Left lobe of liver (tissue), 2 donors: ENCODE data around the gene ITPR1. TPM values are rescaled to one million over a fixed set of nuclear protein-coding genes. Genes with fewer than 3 reads are reported as not detected.

Experiments used
- ATAC-seq: fragments of 200-7000 bp; cut with Tn5 transposase; one replicate; pipeline ENCODE4 v1.9.1; 2020; ENCODE audit warnings: mild to moderate bottlenecking, moderate library complexity
- DNase-seq: peaks from one replicate; pipeline ENCODE4 v3.0.0-alpha.2; 2020; ENCODE audit warnings: low spot score
- total RNA-seq: library from RNA; stranded (reverse); gene quantifications from one replicate; pipeline ENCODE4 v1.2.1, GENCODE V29; 2021
- donor health status: DM: no; HTN: no; CAD: no; lungs with moderate emphysema.
- donor health status: DM: no; HTN: yes; CAD: no.

ITPR1 gene
- total RNA-seq, 1 donor from 2014 or later, result 8.7 TPM

- ATAC-seq (no peak), DNase-seq (no peak)
Observed at GRCh38 chr3:4835616-4836043, 342.5 kb downstream of the ITPR1 start.

DNA sequence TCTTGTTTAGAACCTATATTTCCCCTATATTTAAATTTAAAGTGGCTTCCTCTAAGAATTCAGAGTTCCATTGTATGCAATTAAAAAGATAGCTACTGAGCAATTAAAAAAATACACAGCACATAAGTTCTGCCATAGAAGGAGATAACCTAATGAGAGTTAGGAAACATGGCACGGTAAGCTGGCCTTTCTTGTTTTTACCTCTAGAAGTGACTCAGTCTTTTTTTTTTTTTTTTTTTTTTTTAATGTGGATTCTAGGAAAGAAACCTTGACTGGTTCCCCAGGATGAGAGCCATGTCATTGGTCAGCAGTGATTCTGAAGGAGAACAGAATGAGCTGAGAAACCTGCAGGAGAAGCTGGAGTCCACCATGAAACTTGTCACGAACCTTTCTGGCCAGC, 343.4 kb downstream of the ITPR1 start:
- DNase-seq, result no peak
- ATAC-seq, result no peak

GRCh38 chr3:4837374-4837930, 344.3 kb downstream of the ITPR1 start:
- no peak for DNase-seq
- no peak for ATAC-seq

DNA sequence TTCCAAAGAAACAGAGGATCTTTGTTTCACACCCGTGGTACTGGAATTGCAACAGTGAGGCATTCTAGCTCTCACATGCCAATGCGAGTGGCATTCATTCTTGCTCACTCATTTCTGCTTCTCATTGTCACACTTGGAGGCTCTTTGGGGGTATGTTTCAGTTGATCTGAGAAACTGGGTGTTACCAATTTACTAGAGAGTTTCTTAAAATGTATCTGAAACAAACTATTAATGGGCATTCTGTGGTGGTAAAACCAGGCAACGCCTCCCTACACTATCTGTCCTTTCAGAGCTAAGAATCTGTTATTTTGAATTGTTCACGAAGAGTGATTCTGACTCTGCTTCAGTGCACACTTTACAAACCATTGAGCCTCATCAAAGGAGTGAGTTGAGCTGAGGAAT, 345.5 kb downstream of the ITPR1 start:
- no peak for ATAC-seq
- DNase-seq, result no peak

DNA sequence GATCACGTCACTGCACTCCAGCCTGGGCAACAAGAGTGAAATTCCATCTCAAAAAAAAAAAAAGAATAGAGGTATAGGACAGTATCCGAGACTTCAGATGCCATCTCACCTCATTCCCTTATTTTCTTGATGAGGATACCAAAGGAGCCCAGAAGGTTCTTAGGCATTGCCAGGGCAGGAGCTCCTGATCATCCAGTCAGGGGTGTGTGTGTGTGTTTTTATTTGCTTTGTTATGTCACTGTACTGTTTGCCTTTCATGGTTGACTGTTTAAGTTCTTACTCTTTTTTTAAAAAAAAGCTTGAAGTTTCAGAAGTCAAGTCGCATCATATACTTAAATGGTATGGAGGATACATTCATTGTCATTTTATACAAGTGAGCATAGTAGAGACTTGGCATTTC, 346.1 kb downstream of the ITPR1 start:
- no peak for ATAC-seq
- DNase-seq, result no peak

DNA sequence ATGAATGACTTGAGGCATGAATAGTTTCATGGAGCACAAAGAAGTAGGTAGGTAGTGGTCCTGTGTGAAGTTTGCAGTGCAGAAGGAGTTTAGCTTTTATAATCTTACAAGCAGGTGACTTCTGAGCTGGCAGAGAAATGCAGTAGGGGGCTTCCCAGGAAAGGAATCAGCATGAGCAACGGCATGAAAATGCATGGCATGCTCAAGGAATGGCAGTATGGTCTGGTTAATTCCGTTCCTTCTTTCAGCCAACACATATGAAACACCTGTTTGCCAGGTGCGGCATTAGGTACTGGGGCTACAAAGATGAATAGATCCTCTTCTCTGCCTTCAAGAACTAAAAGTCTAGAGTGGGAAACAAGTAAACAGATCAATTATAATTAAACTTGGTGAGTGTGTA, 348.1 kb downstream of the ITPR1 start:
- ATAC-seq (no peak), DNase-seq (no peak)

DNA sequence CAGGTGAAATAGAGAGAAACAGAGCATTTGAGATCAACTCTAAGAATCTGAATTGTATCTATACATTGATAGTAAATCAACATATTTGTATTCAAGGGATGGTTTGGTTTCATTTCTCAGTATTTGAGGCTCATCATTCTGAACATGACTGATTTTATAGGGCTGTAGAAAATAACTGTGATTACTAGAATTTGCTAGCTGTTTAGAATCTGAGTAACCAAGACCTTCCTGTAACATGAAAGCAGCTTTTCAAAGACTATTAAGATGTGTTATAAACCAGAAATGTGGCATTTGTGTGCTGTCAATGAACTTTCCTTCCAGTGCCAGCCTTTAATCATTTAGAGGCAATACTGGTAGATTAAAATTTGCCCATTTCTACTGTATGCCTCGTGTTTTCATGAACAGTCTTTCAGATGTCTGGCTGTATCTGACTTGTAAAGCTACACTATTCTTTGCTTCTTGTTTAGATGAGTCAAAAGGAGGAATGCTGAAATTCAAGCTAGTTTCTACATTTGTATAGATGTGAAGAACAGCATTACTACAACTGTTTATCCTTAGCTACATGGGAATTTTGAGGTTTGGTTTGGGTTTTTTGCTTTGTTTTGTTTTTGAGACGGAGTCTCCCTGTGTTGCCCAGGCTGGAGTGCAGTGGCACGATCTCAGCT, 348.8 kb downstream of the ITPR1 start:
- no peak for ATAC-seq

DNA sequence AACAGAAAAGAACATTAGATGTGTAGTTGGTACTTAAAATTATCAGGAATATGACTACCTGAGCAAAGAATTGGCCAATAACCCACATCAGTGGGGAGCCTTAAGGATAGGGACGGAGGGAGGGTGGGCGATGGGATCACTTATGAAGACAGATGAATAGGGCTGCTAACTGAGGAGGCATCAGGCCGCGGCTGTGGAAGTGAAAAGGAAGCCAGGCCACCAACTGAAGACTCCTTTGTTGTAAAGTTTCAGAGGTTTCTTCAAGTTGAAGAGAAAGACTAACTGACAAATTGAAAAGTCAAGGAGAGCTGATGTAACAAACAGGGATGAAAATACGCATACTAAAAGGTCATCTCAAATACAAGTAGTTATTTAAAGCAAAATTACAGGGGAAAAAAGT, 350.5 kb downstream of the ITPR1 start:
- no peak for DNase-seq
- no peak for ATAC-seq

More for the DNA sequence above, 348.8 kb downstream of the ITPR1 start:
- DNase-seq, result no peak

DNA sequence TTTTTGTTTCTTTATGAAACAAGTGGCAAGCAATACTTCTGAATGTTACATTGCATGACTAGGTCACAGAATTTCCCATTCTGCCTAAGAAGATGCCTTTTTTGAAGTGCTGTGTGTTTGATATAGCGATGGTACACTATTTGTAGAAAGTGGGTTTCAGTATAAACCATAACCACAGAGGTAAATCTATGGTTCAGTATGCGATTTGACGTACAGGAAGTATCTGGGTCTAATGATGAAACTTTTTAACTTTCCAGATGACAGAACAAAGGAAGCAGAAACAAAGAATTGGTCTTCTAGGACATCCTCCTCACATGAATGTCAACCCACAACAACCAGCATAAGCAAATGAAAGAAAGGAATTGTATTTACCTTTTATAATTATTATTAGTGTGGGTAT, 352.7 kb downstream of the ITPR1 start:
- DNase-seq (no peak), ATAC-seq (no peak)

- ATAC-seq (no peak), DNase-seq (no peak)
Observed at GRCh38 chr3:4846543-4846942, 353.4 kb downstream of the ITPR1 start.

GRCh38 chr3:4848176-4848825, 355.2 kb downstream of the ITPR1 start:
- DNase-seq (no peak), ATAC-seq (no peak)

- no peak for DNase-seq
- no peak for ATAC-seq
Observed at GRCh38 chr3:4849136-4849535, 356.0 kb downstream of the ITPR1 start.

DNA sequence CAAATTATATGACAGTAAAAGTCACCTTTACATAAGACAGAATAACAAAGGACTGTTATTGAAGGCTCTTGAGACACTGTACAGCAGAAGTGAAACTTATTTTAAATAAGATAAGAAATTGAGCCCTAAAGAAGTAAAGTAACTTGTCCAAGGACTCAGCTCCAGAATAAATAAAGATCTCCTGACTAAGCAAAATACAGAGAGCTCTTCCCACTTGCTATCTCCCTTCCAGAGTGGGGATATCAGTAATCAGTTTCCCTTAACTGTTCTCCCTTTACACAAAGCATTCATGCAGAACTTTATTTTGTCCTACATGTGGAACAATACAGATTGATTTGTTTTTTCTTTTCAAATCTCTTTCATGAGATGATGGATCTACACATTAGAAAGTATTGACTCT, 356.6 kb downstream of the ITPR1 start:
- ATAC-seq (no peak), DNase-seq (no peak)

- no peak for DNase-seq
- no peak for ATAC-seq
Observed at GRCh38 chr3:4850211-4850927, 357.2 kb downstream of the ITPR1 start.

GRCh38 chr3:4850928-4851265, 357.7 kb downstream of the ITPR1 start:
- DNase-seq (no peak), ATAC-seq (no peak)

GRCh38 chr3:4852780-4853748, 359.9 kb downstream of the ITPR1 start:
- no peak for ATAC-seq
- DNase-seq, result no peak

GRCh38 chr3:4853749-4854140, 360.6 kb downstream of the ITPR1 start:
- no peak for DNase-seq

DNA sequence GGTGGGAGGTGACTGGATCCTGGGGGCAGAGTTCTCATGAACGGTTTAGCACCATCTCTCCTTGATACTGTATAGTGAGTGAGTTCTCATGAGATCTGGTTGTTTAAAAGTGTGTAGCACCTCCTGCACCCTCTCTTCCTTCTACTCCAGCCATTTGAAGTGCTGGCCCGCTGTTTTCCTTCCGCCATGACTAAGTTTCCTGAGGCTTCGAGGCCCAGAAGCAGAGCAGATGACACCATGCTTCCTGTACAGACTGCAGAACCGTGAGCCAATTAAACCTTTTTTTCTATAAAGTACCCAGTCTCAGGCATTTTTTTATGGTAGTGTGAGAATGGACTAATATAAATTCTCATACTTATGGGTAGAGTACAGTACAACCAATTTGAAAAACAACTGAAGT, 362.5 kb downstream of the ITPR1 start:
- ATAC-seq (no peak), DNase-seq (no peak)

More at GRCh38 chr3:4853749-4854140, 360.6 kb downstream of the ITPR1 start:
- ATAC-seq, result no peak

GRCh38 chr3:4856136-4856535, 363.0 kb downstream of the ITPR1 start:
- peak; percentile 92 for ATAC-seq
- DNase-seq, result peak; percentile 48

GRCh38 chr3:4856564-4856963, 363.4 kb downstream of the ITPR1 start:
- ATAC-seq, result peak; percentile 37
- no peak for DNase-seq

- no peak for ATAC-seq
- DNase-seq, result no peak
Observed at GRCh38 chr3:4856986-4857385, 363.8 kb downstream of the ITPR1 start.
